GM12891 (cell line): Measurements from ENCODE around the gene CORO2B.

Experiments used
- DNase-seq: peaks from one replicate; pipeline ENCODE4 v3.0.0; 2011; ENCODE audit warnings: low spot score; ENCODE audit not compliant: insufficient read length
- FAIRE-seq: peaks from 2 replicates; lab custom pipeline; 2011; peaks lifted over from hg19 to GRCh38; lab: Jason Lieb, UNC
- PAX5 ChIP-seq: IDR thresholded peaks from 2 replicates; pipeline ENCODE4 v1.6.1; 2011; ENCODE audit warnings: low read length, moderate library complexity, mild to moderate bottlenecking; ENCODE audit not compliant: insufficient read depth, severe bottlenecking
- POLR2A ChIP-seq: IDR thresholded peaks from 2 replicates; pipeline ENCODE4 v1.6.1; 2011; ENCODE audit warnings: low read depth, low read length, control low read depth
- POLR2AphosphoS5 ChIP-seq: IDR thresholded peaks from 2 replicates; pipeline ENCODE4 v1.6.1; 2011; ENCODE audit warnings: low read depth, low read length, control low read depth
- POU2F2 ChIP-seq: IDR thresholded peaks from 2 replicates; pipeline ENCODE4 v1.6.1; 2011; ENCODE audit warnings: low read depth, mild to moderate bottlenecking, control low read depth, low read length, moderate library complexity
- SPI1 ChIP-seq: IDR thresholded peaks from 2 replicates; pipeline ENCODE4 v1.6.1; 2011; ENCODE audit warnings: low read depth, low read length, control low read depth
- TAF1 ChIP-seq: IDR thresholded peaks from 2 replicates; pipeline ENCODE4 v1.6.1; 2011; ENCODE audit warnings: low read depth, low read length, control low read depth

Gene CORO2B

DNA sequence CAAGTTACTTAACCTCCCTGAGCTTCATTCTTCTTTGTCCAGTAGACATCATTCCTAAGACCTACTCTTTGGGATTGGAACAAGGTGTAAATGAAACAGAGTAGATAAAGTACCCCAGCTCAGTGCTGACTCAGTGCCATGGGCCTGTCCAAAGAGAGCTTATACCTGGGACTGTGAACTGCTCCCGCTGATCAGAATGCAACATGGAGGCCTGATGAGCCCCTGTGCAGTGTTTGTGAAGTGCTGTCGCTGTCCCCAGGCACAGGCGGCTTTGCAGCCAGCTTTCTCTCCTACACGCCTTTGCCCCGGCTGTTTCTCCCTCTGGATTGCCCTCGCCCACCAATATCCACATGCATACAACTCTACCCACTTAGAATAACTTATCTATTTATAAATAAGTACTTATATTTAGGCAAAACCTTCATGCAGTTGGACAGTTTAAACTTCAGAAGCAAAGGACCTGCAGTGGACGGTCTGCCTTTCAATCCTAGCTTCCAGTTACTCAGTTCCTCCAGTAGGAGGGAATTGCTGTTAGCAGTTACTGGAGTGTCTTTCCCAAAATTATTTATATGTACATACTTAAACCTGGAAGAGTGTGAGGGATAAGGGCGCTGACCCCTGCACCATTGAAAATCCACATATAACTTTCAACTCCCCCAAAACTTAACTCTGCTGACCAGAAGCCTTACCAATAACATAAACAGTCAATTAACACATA, 80.0 kb downstream of the CORO2B start:
- FAIRE-seq: no peak
- no peak for DNase-seq
- TF ChIP-seq SPI1: no peak
- no peak for TF ChIP-seq POLR2AphosphoS5
- TF ChIP-seq POU2F2: no peak
- no peak for TF ChIP-seq POLR2A
- no peak for TF ChIP-seq TAF1
- no peak for TF ChIP-seq PAX5

GRCh38 chr15:68663526-68663925, 84.7 kb downstream of the CORO2B start:
- FAIRE-seq (no peak), DNase-seq (no peak)
- TF ChIP-seq POLR2A (no peak), POLR2AphosphoS5 (no peak)

GRCh38 chr15:68666120-68666811, 87.5 kb downstream of the CORO2B start:
- TF ChIP-seq SPI1 (no peak), TAF1 (no peak), POLR2A (no peak), POU2F2 (no peak), PAX5 (no peak)
- DNase-seq: no peak
- FAIRE-seq: no peak

DNA sequence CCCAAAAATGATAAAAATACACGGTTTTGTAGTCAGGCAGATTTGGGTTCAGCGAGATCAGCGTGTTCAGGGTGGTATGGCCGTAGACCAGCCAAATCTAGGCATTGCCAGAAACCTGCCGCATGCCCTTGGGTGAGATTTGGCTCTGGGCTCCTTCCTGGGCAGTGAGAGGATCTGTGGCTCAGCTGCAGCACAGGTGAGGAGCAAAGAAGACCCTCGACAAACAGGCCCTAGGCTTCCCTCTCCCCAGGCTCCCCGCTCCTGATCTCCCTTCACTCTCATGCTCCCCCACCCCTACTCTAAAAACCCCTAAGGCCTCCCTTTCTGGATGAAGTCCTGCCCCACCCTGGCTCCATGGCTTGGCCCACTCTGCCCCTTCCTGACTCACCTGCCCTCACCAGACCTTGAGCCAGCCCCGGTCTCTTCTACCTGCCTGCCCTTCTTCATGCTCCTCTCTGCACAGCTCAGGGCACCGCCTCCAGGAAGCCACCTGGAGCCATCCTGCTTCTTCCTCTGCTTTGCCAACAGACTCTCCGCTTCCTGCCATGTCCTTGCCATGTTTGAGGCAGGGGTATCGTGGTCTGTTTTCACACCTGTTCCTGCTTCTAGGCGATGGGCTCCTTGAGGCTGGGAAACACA, 88.1 kb downstream of the CORO2B start:
- FAIRE-seq (no peak), DNase-seq (no peak)
- TF ChIP-seq PAX5 (no peak), SPI1 (no peak), TAF1 (no peak), POLR2AphosphoS5 (no peak), POU2F2 (no peak), POLR2A (no peak)

DNA sequence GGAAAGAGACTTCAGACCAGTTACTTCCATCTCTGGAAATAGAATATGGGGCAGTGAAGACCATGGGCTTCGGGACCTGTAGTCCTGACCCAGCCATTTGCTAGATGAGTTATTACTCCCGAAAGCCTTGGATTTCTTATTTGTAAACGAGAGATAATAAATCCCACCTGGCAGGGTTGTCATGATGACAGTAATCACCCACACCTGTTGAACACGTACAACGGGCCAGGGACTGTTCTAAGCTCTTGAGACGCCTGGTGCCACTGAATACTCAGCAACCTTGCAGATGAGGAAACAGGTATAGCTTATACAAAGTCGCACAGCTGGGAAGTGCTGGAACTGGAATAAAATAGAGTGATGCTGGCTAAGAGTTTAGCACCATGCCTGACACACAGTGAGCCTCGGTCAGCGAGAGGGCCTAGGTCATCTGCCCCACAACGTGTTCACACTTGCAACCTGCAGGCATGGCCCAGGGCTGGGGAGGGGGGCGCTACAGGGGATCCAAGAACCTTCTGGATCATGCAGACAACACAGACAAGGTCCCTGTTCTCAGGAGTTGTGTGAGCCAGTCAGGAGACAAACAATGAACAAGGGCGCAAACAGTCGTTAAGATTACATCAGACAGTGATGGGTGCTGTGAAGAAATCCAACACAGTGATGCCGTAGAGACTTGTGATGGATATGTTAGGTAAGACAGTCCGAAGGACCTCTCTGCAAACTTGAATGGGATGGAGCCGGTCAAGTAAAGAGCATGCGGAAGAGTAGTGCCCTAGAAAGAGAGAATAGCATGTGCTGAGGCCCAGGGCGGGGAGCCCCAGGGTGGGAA, 89.2 kb downstream of the CORO2B start:
- TF ChIP-seq TAF1: no peak
- no peak for TF ChIP-seq POU2F2
- TF ChIP-seq PAX5: no peak
- TF ChIP-seq POLR2AphosphoS5: no peak
- no peak for TF ChIP-seq SPI1
- no peak for TF ChIP-seq POLR2A
- DNase-seq (no peak), FAIRE-seq (no peak)

- DNase-seq: no peak
- TF ChIP-seq POLR2A (no peak), PAX5 (no peak), SPI1 (no peak)
- no peak for FAIRE-seq
Observed at GRCh38 chr15:68668926-68669600, 90.3 kb downstream of the CORO2B start.

GRCh38 chr15:68672251-68672650, 93.5 kb downstream of the CORO2B start:
- TF ChIP-seq POLR2AphosphoS5 (no peak), TAF1 (no peak), PAX5 (no peak), SPI1 (no peak), POLR2A (no peak), POU2F2 (no peak)
- DNase-seq (no peak), FAIRE-seq (no peak)

DNA sequence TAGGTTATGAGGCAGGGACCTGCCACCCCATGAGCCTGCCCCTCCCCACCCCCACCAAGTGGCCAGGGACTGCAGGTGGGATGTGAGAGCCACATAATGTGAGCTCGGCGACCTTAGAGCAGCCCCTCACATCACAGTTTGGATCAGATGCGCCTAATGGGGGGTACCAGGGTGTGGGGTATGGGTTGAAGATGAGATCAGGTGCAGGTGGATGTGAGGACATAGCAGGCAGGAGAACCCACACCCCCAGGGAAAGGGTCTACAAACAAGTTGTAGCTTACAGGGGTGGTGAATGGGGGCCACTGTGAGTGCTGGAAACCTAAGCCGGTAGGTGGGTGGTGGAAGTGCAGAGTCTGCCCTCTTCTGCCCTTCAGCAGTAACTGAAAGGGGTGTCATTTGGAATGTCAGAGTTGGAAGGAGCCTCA, 94.0 kb downstream of the CORO2B start:
- TF ChIP-seq POLR2AphosphoS5: no peak
- TF ChIP-seq POU2F2: no peak
- TF ChIP-seq PAX5: no peak
- TF ChIP-seq POLR2A: no peak
- TF ChIP-seq SPI1: no peak
- no peak for TF ChIP-seq TAF1
- FAIRE-seq: no peak
- DNase-seq: no peak
